SK-N-MC (cell line): ENCODE results near the gene CACNA2D4.

Source experiments
- EZH2 ChIP-seq: fragments of 200-600 bp; sonication (generic); IDR thresholded peaks from one replicate; pipeline ENCODE4 v1.6.1; 2017; ENCODE audit warnings: antibody characterized with exemption
- FOXP2 ChIP-seq: optimal IDR thresholded peaks from 2 replicates; pipeline ENCODE3; 2011; ENCODE audit warnings: mild to moderate bottlenecking, moderate library complexity; ENCODE audit not compliant: insufficient read depth; ENCODE audit errors: extremely low read length, control extremely low read depth
- POLR2AphosphoS5 ChIP-seq: IDR thresholded peaks from 2 replicates; pipeline ENCODE4 v1.6.1; 2012; ENCODE audit warnings: mild to moderate bottlenecking, low read depth, low read length, borderline replicate concordance

- TF ChIP-seq POLR2AphosphoS5 (no peak), EZH2 (no peak), FOXP2 (no peak)
Observed at GRCh38 chr12:1790444-1790843, 128.0 kb downstream of the CACNA2D4 start.
